Endodermal cell (in vitro differentiated cells): ENCODE results near the gene CFAP251. TPM values are rescaled to one million over a fixed set of nuclear protein-coding genes. Genes with fewer than 3 reads are reported as not detected.

Experiments
- DNase-seq: peaks from one replicate; pipeline ENCODE4 v3.0.0-alpha.2; 2017
- H3K27ac ChIP-seq: 2 replicates; pipeline ENCODE4 v1.5.1; 2013; ENCODE audit warnings: mild to moderate bottlenecking, low read depth, low read length, moderate library complexity
- H3K27me3 ChIP-seq: 2 replicates; pipeline ENCODE4 v1.6.1; 2013; ENCODE audit warnings: mild to moderate bottlenecking, low read length, moderate library complexity; ENCODE audit not compliant: insufficient read depth, control insufficient read depth, poor library complexity, severe bottlenecking
- H3K36me3 ChIP-seq: 2 replicates; pipeline ENCODE4 v1.7.0; 2013; ENCODE audit warnings: mild to moderate bottlenecking, low read length, moderate library complexity; ENCODE audit not compliant: control insufficient read depth, insufficient read depth
- H3K4me1 ChIP-seq: one replicate; pipeline ENCODE4 v1.7.0; 2013; ENCODE audit warnings: low read length; ENCODE audit not compliant: control insufficient read depth, insufficient read depth
- H3K4me3 ChIP-seq: 2 replicates; pipeline ENCODE4 v1.5.1; 2013; ENCODE audit warnings: mild to moderate bottlenecking, low read length, moderate library complexity
- H3K9ac ChIP-seq: 2 replicates; pipeline ENCODE4 v1.6.1; 2013; ENCODE audit warnings: mild to moderate bottlenecking, low read length, moderate library complexity; ENCODE audit not compliant: poor library complexity, severe bottlenecking; ENCODE audit errors: extremely low read depth
- H3K9me3 ChIP-seq: 2 replicates; pipeline ENCODE4 v1.6.1; 2013; ENCODE audit warnings: mild to moderate bottlenecking, low read length, moderate library complexity; ENCODE audit not compliant: control insufficient read depth
- H3K27ac Mint-ChIP-seq: 2 replicates; pipeline ENCODE4 v1.8.0; 2020; ENCODE audit warnings: mixed read lengths
- H3K27me3 Mint-ChIP-seq: 2 replicates; pipeline ENCODE4 v1.8.0; 2021; ENCODE audit warnings: mild to moderate bottlenecking, mixed read lengths; ENCODE audit not compliant: insufficient read depth
- H3K36me3 Mint-ChIP-seq: 2 replicates; pipeline ENCODE4 v1.8.0; 2020; ENCODE audit warnings: low read depth, mixed read lengths
- H3K4me1 Mint-ChIP-seq: 2 replicates; pipeline ENCODE4 v1.8.0; 2020; ENCODE audit warnings: mixed read lengths
- H3K4me3 Mint-ChIP-seq: 2 replicates; pipeline ENCODE4 v1.8.0; 2020; ENCODE audit warnings: mild to moderate bottlenecking, moderate library complexity, mixed read lengths
- H3K9me3 Mint-ChIP-seq: 2 replicates; pipeline ENCODE4 v1.8.0; 2020; ENCODE audit warnings: mild to moderate bottlenecking, mixed read lengths
- WGBS, 2 experiments: methylation state at CpG; one replicate each; pipeline versions ENCODE4 v1.1.5 to v1.1.7; 2013; ENCODE audit warnings: missing lambda C conversion rate in 2 of 2, mixed read lengths in 1 of 2; ENCODE audit not compliant: insufficient coverage in 1 of 2, insufficient read length in 1 of 2; 5-methylcytosine and 5-hydroxymethylcytosine counted together
- total RNA-seq, 2 donors: library from RNA; stranded (reverse); fragmentation: NEBNext Ultra II Directional in 1 of 2; extraction: Animal tissue kit (Norgen Biotek cat#: 25700) in 1 of 2; gene quantifications; 2 replicates in 1 of 2; 3 replicates in 1 of 2; pipeline ENCODE4 v1.2.1, GENCODE V29; 2021
- TF ChIP-seq, protein P1 (sequence below): fragments of 200-600 bp; sonication (generic); conservative IDR thresholded peaks from 2 replicates; pipeline ENCODE4 v1.5.0; 2021; ENCODE audit warnings: antibody characterized with exemption, mild to moderate bottlenecking

The CFAP251 gene
- total RNA-seq, 2 donors from 2014 or later = 3.4 to 11.2 TPM

DNA sequence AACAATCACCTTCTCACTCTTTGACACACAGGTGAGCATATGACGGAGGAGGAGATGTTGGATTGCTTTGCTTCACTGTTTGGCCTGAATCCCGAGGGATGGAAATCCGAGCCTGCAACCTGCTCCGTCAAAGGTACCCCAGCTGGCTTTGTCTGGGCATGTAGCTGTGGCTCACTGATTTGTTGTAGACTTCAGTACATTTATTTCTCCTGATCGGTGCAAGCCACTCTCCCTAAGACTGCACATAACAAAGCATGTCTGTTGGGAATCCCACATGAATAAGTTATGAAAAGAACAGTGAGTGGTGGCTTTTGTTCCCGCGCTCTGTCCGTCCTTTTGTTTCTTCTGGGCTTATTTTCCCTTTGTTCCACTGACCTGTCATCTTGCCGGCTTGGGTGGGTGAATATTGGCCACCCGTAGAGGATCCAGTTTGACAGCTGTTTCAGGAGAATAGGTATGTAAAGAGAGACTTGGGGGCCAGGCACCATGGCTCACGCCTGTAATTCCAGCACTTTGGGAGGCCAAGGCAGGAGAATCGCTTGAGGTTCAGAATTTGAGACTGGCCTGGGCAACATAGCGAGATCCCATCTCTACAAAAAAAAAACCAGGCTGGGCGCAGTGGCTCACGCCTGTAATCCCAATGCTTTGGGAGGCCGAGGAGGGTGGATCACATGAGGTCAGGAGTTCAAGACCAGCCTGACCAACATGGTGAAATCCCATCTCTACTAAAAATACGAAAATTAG lies 83.2 kb downstream of the CFAP251 start:
- Histone ChIP-seq H3K36me3 (no peaks in the 10 kb centered on the region), H3K9ac (no peak overlapping the region), H3K27me3 (no peaks in the 10 kb centered on the region), H3K4me3 (no peak overlapping the region), H3K4me1 (peaks cover 4% of the 10 kb centered on the region), H3K9me3 (peaks cover 12% of the 10 kb centered on the region), H3K27ac (peak overlapping the region; percentile 94)
- no peak for DNase-seq
- WGBS, 2 experiments = 80 to 86% methylated on average over 13 to 17 of the region's 17 CpGs
- TF ChIP-seq, protein P1, sequence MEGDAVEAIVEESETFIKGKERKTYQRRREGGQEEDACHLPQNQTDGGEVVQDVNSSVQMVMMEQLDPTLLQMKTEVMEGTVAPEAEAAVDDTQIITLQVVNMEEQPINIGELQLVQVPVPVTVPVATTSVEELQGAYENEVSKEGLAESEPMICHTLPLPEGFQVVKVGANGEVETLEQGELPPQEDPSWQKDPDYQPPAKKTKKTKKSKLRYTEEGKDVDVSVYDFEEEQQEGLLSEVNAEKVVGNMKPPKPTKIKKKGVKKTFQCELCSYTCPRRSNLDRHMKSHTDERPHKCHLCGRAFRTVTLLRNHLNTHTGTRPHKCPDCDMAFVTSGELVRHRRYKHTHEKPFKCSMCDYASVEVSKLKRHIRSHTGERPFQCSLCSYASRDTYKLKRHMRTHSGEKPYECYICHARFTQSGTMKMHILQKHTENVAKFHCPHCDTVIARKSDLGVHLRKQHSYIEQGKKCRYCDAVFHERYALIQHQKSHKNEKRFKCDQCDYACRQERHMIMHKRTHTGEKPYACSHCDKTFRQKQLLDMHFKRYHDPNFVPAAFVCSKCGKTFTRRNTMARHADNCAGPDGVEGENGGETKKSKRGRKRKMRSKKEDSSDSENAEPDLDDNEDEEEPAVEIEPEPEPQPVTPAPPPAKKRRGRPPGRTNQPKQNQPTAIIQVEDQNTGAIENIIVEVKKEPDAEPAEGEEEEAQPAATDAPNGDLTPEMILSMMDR = no peak
- Mint-ChIP-seq H3K4me3 (no peak overlapping the region), H3K9me3 (peaks cover 12% of the 10 kb centered on the region), H3K36me3 (no peaks in the 10 kb centered on the region), H3K27me3 (peaks cover 2% of the 10 kb centered on the region), H3K4me1 (peaks cover 4% of the 10 kb centered on the region), H3K27ac (no peak overlapping the region)

GRCh38 chr12:122003651-122004611 lies 85.5 kb downstream of the CFAP251 start:
- Mint-ChIP-seq H3K36me3 (no peaks in the 10 kb centered on the region), H3K9me3 (peaks cover 6% of the 10 kb centered on the region), H3K27me3 (peaks cover 2% of the 10 kb centered on the region), H3K4me3 (no peak overlapping the region), H3K27ac (no peak overlapping the region), H3K4me1 (no peaks in the 10 kb centered on the region)
- H3K9ac ChIP-seq = no peak overlapping the region
- no peak overlapping the region for H3K4me3 ChIP-seq
- H3K27ac ChIP-seq = no peak overlapping the region
- H3K36me3 ChIP-seq = no peaks in the 10 kb centered on the region
- peaks cover 7% of the 10 kb centered on the region for H3K9me3 ChIP-seq
- TF ChIP-seq, protein P1 = no peak
- DNase-seq = no peak
- 93 to 95% methylated on average over 16 to 28 of the region's 28 CpGs for WGBS, 2 experiments
- no peaks in the 10 kb centered on the region for H3K27me3 ChIP-seq
- no peaks in the 10 kb centered on the region for H3K4me1 ChIP-seq

DNA sequence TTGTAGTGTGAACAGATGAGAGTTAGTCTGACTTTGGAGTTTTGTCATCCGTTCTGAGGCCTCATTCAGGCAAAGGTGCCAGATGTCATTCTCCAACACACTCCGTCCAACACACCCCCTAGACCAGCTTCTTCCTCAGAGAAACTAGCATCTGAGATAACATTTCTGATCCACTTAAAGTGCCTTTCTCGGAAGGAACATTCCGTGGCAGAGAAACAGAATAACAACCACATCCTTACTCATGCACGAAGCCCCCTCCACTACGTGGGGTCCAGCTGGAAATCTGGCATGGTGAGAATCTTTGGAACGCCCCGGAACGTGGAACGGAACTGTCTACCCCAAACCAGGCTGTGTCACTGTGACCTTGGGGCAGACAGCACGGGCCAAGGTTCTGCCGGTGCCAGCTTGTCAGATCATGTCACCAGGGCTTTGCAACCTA lies 86.3 kb downstream of the CFAP251 start:
- Histone ChIP-seq H3K9ac (no peak overlapping the region), H3K36me3 (no peaks in the 10 kb centered on the region), H3K9me3 (no peaks in the 10 kb centered on the region), H3K27me3 (no peaks in the 10 kb centered on the region), H3K4me3 (no peak overlapping the region), H3K4me1 (no peaks in the 10 kb centered on the region), H3K27ac (no peak overlapping the region)
- DNase-seq = no peak
- H3K4me3 Mint-ChIP-seq = no peak overlapping the region
- H3K27me3 Mint-ChIP-seq = peaks cover 2% of the 10 kb centered on the region
- TF ChIP-seq, protein P1 = no peak
- H3K9me3 Mint-ChIP-seq = peaks cover 1% of the 10 kb centered on the region
- 92 to 93% methylated on average over 10 to 12 of the region's 12 CpGs for WGBS, 2 experiments
- H3K4me1 Mint-ChIP-seq = no peaks in the 10 kb centered on the region
- no peak overlapping the region for H3K27ac Mint-ChIP-seq
- no peaks in the 10 kb centered on the region for H3K36me3 Mint-ChIP-seq
